GM18867 (cell line): ENCODE data around the gene VPS41.
A peak's percentile ranks its signal among the peaks of the same experiment; 100 is the strongest.

Experiments used
- ATAC-seq: cut with Tn5 transposase; IDR thresholded peaks from one replicate; pipeline ENCODE4 v1.9.1; 2021; ENCODE audit warnings: mild to moderate bottlenecking, moderate library complexity; ENCODE audit not compliant: unreplicated experiment

VPS41 gene

DNA sequence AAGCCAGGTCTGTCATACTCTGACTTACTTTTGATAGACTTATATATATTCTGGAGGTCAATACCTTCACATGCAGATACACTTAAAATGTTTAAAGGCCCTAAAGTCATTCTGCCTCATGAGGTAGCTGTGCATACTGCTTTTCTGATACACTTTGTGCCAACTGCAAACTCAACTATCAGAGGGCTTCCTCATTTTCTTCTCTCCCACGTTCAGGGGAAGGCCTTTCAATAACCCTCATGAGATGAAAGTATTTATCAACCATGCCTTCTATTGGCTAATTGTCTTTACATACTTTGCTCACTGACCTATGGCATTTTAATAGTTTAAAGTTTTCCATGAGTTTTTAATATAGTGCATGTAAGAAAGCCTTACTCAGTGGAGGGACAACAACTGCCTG lies 165.1 kb downstream of the VPS41 start:
- ATAC-seq = no peak

DNA sequence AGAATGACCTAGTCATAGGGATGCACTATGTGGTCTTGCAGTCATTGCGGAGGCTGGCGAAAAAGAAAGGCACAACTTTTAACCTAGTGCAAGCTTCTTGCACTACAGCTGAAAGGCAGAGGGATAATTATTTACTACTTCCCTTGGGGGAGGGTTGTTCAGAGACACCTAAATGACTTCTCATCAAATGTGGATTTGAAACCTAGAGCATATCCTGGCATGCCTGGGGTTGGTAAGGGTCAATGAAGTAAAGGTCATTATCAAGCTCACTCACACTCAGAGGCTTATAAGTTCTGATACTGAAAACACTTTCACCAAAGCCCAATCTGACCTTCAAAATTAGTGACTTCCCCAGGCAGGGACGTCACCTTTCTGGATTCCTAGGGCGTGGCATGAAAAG lies 168.9 kb downstream of the VPS41 start:
- ATAC-seq = no peak

DNA sequence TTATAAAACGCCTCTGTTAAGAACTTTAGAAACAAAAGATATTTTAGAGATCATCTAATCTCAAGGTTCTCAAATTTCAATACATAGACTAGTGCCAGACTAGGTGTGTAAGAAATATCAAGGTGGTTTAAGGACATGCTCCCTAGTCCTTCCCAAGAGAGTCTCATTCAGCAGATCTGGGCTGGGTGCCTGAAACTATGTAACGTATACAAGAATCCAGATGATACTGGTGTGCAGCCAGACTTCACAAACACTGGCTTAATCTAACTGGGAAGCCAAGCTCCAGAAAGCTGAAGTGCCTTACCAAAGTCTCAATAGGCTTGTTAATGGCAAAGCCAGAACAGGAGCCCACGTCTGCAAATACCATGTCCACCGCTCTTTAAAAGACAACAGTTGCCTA lies 172.9 kb downstream of the VPS41 start:
- ATAC-seq = no peak

DNA sequence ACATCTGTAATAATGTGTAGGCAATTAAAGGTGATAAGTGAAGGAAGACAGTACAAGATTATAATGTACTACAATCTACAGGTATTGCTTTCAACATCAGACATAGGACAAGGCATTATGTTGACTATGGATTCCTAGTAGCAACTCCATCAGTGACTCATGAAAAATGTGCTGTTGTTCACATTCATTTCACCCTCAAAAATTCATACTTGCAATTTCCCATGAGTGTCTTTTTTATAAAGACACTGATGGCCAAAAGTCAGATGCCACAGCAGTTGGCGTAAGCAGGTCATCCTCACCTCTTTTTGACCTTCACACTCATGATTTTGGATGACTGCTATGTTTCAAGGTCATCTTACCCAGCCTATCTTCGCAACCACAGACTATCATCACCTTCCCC lies 177.8 kb downstream of the VPS41 start:
- no peak for ATAC-seq

DNA sequence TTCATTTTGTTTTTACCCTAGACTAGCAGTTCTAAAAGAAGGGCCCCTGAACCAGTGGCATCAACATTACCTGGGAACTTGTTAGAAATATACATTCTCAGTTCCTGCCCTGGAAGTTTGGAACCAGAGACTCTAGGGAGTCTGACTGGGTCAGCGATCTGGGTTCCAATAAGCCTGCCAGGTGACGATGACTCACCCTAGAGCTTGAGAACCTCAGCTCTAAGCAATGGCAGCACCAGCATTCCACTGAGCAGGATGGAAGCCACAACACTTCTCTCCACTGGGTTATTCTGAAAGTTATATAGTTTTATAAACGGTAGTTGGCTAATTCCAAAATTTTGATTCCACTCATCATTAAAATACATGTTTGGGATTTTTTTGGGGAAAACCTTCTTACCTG lies 180.8 kb downstream of the VPS41 start:
- no peak for ATAC-seq

DNA sequence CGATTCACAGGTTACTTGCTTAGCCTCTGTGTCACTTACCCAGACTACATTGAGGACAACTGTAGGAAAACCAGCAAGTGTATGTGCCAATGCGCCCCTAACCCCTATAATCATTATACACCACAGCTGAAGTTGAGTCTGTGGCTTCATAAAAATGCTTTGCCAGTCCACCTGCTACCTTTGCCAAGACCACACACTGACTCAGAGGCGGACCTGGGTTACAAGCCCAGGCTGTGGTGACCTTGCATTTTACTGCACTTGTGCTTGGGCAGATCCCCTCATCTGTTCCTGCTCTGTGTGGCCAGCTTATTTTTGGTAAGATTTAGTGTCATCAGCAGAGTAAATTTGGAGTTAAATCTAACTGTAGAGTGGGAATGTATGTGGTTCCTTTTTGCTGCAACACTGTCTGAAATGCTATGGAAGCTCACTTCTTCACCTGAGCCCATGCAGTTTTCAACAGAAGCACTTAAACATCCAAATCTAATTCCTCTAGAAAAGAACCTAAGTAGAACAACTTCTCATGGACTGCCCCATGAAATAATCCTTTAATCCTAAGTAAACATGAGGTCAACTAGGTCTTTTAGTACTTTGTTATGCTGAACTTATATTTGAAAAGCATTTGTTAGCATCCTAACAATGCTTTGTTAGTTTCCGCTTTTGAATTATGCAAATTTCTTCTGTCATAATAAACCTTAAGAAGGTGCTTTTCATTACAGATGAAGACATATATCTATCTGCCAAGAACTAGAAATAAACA lies 181.6 kb downstream of the VPS41 start:
- ATAC-seq = no peak

DNA sequence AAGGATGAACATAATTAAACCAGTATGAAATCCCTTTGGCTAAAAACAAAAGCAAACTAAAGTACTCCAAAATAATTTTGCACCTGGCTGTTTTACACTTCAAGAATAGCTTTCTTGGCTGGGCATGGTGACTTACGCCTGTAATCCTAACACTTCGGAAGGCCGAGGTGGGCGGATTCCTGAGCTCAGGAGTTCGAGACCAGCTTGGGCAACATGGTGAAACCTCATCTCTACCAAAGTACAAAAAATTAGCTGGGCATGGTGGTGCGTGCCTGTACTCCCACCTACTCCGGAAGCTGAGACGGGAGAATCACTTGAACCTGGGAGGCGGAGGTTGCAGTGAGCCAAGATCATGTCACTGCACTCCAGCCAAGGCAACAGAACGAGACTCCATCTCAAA lies 185.7 kb downstream of the VPS41 start:
- no peak for ATAC-seq

DNA sequence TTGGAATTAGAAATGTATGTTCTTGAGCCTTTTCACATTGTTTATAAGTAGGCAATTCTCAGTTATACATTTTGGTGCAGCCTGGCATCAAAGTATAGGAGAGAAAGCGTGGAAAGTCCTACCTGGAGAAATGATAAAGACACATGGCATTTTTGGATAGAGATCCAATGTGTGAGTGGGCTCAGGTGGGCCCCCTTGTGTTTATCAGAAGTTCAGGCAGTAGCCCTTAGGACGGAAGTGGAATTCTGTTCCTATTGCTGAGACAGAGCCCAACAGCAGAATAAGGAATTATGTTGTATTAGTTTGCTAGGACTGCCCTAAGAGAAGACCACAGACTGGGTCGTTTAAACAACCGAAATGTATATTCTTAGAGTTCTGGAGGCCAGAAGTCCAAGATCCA lies 192.6 kb downstream of the VPS41 start:
- ATAC-seq = no peak

DNA sequence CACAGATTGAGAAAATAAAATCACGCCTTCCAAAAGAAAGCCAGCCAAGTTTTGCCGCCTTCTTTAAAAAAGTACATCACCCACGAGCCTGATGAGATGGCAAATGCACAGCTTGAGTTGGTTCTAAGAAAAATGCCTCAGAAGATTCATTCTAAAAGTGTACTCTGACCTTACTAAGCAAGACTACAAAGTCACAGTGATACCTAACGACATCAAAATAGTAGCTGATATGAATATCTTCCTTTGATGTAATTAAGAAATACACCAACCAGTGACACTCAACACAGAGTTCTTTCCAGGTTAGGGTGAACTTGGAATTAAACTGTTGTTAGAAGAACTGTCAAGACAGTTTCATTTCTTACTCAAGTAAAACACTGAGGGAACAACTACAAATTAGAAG lies 199.9 kb downstream of the VPS41 start:
- no peak for ATAC-seq

DNA sequence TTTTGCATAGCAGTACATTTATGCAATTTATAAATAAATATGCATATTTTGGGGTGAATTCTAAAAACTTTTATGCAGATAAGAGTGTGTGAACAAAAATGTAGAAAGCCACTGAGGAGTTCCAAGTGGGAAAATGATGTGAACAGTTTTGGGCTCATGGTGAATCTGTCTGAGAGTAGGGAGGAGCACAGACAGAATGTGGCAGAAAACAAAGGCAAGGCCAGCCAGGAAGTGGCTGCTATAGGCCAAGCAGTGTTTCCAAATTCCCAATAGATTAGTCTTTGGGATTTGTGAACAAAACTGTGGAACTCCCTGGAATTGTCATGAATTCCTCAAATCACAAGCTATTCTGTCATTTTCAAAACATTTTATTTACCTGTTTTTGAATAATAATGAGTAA lies 204.2 kb downstream of the VPS41 start:
- no peak for ATAC-seq

DNA sequence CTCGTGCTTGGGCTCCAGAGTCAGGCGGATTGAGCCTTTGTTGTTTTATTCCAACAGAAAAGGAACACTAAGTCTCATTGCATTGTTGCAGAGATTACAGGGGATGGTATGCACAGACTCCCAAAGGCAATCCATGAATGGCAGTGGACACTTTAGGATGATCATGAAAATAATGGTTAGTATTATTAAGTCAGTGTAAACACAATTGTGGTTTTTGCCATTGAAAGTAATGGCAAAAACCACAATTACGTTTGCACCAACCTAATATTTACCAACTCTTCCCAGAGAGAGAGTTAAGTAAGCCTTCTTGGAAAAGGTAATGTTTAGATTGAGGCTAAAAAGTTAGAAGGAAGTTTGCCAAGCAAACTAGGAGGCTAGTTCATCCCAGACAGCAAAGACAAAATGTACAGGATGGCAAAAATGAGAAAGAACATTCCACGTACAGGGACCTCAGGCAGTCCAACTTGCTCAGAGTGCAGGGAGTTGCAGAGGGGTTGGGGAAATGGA lies 204.9 kb downstream of the VPS41 start:
- ATAC-seq = no peak

DNA sequence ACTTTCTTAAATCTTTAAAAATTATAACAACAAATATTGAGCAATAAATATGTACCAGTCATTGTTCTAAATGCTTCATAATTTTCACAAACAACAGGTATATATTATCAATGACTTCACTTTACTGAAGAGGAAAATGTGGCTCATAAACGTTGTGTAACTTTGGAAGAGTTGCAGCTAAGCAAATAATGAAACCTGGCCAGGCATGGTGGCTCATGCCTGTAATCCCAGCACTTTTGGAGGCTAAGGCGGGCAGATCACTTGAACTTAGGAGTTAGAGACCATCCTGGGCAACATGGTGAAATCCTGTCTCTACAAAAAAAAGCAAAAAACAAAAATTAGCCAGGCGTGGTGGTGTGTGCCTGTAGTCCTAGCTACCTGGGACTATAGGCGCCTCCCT lies 205.9 kb downstream of the VPS41 start:
- no peak for ATAC-seq

DNA sequence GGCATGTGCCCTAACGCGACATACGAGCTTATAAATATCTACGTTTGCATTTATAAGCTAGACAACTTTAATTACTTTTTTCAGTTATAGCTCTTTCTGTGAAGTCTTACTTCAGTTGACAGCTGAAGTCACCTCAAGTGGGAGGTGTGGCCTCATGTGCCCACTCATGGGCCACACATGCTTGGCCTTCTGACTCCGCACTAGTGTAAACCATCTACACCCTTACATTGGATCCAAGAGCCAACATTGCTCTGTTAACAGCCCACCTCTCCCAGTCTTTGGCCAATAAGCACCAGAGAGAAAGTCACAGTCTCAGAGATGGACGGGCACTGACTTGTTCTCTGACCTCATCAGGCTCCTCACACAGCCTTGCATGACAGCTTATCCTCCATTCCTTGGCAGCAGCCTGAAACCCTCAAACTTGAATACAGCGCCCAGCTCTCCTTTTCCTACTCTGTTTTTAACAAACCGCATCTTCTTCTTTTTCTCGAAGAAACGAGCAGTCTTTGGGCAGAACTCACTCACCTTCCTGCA lies 206.9 kb downstream of the VPS41 start:
- ATAC-seq = no peak

DNA sequence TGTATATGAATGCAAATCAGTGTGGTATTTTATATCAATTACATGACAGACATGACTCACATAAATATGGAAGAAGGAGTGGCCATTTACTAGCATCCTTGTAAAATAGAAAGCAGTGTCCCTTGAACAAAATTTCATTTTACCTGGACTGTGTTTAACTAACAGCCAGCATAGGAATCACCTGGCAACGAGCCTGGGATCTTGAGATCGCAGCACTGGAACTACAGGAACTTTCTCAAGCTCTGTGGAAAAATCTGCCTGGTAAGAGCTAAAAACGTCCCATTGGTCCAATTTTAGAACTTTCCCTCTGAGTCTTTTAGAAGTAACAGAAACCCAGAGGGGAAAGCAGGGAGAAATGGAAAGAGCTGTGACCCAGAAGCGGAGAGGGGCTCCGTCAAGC lies 208.9 kb downstream of the VPS41 start:
- ATAC-seq = no peak

DNA sequence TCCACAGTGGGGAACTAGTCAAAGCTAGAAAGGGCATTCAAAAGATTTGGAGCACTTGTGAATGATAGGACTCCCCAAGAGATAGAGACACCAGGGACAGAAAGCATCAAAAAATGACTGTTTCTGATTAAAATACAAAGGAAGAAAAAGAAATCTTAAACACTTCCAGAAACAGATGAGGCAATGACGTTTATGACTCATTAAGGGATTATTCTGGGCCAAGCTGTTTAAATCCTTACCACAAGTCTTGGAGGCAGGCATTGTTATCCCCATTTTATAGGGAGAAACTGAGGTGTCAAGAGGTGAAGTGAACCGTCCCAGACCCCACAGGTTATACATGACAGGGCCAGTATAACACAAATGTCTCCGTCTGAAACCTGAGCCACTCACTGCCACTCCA lies 209.5 kb downstream of the VPS41 start:
- no peak for ATAC-seq

DNA sequence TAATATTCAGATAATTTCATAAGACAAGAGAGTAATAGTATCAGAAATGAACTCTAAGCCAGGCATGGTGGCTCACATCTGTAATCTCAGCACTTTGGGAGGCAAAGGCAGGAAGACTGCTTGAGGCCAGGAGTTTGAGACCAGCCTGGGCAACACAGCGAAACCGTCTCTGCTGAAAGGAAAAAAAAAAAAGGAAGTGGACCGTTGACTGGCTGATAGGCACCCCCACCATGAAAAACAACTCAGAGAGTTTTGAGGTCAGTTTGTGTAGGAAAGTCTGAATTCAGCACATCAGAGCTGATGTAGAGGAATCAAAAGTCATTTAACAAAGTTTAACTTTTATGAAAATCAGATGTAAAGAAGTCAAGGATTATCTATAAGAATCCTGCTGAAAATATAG lies 214.7 kb downstream of the VPS41 start:
- peak; percentile 52 for ATAC-seq

DNA sequence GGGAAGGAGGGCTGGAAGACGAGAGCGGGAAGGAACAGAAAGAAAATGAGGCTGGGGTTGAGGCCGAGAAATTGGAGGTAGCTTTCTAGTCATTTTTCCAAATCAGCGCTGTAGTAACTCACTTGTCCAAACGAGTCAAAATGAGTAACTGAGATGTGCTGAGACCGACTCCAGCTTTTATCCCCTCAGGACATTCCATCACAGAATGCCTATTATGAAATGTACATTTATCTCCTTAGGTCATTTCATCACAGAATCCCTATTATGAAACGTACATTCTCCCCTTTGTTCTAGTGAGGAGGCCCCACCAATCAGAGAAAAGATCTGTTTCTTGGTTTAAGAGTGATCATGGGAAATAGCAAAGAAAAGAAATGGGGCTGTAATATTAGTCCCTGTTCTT lies 222.1 kb downstream of the VPS41 start:
- ATAC-seq = no peak

DNA sequence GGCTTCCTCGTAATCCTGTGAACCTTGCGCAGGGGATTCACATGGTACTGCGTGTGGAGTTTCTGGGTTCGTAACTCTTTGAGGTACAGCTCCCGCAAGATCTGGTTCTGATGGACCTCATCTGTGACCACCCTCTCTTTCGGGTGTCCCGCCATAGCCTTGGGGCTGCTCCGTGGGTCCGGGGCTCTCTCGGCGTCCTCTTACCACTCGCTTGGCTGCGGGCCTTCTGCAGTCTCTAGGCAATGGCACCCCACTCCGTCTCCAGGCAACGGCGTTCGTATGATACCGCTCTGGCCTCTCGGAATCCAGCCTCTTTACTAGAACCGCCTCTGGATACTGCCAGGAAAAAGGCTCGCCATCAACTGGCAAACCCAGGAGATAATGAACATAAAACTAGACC lies 223.1 kb downstream of the VPS41 start:
- no peak for ATAC-seq

DNA sequence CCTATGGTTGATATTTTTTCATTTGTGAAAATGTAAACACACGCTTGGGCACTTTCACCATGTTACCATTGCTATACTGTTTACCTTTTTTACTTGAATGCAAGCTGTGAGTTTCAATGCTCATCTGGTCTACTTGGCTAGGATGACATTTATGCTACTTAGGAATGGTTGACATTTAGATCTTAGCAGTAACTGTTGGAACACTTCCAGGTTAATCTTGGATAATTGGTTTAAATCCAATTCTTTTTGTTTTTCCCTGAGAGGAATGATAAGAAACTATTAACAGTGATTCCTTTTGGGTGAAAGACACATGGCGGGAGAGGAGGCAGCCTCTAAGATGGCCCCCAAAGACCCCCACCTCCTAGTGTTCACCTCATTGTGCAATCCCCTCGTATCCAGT lies 226.4 kb downstream of the VPS41 start:
- no peak for ATAC-seq

DNA sequence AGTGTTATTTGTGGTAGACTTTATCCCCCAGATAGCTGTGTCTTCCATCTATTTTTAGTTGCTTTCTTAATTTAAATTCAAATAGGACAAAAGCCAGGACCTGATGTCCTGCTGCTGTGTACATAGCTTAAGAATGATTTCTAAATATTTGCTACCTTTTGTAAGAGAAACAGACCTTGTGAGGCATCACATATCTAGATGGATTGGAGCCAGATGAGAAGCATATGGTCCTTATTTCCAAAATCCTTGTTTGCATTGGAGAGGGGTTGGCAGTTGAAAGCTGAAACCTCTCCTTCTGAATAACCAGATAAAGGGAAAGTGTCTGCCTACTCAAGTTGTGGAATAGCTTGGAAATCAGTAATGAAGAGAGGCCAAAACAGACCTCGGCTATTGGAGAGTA lies 227.1 kb downstream of the VPS41 start:
- no peak for ATAC-seq

DNA sequence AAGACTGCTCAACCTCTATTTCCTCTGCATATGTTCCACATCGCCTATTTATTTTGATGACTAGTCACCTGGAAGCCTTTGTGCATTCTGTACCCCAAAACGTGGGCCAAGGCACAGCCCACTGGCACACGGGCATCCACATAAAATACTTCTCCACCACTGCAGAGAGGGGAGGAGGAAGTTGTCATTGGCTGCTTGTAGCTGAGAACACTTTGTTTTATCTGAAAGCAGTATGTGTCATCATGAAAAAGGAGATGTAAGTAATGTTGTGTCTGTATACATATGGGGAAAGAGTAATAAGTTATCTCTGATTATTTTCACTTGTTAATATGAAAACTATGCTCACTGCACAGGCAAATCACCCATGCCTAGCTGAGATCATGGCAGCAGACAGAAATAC lies 229.6 kb downstream of the VPS41 start:
- ATAC-seq = no peak

DNA sequence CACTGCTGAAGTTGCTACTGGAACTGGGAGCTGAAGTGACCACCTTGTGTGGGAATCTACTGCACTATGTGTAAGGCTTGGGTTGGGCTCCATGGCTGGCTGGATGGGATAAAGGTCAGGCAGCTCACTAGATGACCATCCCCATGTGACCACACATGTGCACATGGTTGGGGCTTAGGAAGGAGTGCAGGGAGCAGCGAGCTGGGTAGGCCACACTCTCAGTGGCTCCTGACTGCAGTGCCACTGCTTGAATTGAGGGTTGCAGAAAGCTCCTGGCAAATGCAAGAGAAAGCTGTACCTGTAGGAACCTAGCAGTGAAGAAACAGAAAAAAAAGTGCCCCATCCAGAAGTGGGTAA lies 230.3 kb downstream of the VPS41 start:
- ATAC-seq = no peak
